HG02759 (cell line): ENCODE results near the gene RBP7.
"Not testable (repeated sequence)": the region's sequence is repeated elsewhere in the genome, so short reads cannot be mapped to it uniquely, and the experiment has no call there.

Experiments
- ATAC-seq: cut with Tn5 transposase; IDR thresholded peaks from one replicate; pipeline ENCODE4 v1.9.1; 2021; ENCODE audit warnings: mild to moderate bottlenecking, moderate library complexity; ENCODE audit not compliant: unreplicated experiment

Gene RBP7

DNA sequence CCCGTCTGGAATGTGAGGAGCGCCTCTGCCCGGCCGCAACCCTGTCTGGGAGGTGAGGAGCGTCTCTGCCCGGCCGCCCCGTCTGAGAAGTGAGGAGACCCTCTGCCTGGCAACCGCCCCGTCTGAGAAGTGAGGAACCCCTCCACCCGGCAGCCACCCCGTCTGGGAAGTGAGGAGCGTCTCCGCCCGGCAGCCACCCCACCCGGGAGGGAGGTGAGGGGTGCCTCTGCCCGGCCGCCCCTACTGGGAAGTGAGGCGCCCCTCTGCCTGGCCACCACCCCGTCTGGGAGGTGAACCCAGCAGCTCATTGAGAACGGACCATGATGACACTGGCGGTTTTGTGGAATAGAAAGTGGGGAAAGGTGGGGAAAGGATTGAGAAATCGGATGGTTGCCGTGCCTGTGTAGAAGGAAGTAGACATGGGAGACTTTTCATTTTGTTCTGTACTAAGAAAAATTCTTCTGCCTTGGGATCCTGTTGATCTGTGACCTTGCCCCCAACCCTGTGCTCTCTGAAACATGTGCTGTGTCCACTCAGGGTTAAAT lies 32.0 kb downstream of the RBP7 start:
- not testable (repeated sequence) for ATAC-seq

DNA sequence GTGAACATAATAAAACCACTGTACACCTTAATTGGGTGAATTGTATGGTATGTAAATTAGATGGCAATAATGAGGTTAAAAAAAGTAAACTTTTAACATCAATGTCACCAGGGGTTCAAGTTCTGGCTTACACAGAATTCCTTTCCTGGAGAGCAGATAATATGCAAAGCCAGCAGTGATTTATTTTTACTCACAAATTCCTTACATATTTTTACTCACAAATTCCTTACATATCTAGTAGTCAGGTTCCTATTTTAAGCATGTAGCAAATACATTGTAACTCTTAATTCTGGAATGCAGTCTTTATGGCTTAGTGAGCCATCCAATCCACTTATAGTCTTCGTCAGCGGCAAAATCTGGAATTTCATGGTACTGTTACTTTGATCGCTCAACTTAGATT lies 34.4 kb downstream of the RBP7 start:
- no peak for ATAC-seq

DNA sequence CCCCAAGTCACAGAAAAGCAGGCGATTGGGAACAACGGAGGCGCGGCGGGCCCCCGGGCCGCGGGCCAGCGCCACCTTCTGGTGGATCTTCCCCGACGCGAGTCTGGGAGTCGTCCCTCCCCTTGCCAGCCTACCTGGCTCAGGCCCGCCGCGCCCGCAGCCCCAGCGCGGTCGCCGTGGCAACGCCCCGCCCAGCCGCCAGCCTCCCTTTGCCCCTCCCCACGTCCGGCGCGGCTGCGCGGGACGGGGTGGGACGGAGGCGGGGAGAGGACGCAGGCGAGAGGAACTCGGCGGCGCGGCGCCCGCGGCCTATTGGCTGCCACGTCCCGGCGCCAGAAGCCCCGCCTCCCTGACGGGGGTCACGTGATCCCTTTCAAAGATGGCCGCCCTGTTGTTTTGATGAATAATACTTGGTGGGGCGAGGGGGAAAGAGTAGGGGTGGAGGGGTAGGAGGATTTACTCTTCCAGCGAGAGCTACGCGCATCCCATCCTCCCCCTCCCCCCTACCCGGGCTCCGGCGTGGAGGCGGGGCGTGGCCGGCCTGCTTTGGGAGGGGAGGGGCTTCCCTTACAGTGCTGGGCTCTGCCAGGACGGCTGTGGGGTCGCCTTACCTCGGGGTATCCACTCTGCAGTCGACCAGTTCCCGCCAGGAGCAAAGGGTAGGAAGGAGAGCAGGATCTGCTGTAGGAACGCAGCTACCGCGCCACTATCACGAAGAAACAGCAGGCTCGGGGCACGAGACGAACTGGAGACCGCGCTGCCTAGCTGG lies 35.7 kb downstream of the RBP7 start, which contains the start of gene UBE4B:
Gene UBE4B (plus strand): TSS at position 369 of the 769 bp plus-strand sequence. CDS start 713 bp downstream, outside the sequence.
- peak; percentile 97 for ATAC-seq

DNA sequence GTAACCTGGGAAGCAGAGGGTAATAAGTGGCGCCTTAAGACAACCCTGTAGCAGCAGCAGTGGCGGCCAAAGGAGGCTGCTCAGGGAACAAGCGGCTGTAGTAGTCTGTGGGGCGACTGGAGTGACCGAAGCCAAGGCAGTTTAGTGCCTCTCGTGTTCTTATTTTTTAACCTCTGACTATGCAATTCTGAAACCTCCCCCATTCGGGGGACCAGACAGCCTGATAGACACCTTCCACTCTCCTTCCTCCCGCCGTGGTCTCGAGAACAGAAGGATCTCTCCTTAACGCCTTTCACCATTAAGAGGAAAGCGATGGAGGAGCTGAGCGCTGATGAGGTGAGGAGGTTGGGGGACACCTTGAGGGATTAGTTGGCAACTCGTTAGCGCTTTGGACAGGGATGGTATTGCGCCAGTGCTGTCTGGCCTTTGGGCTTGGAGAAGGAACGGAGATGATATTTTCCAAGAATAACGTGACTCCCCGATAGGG lies 36.4 kb downstream of the RBP7 start:
- ATAC-seq: peak; percentile 4

DNA sequence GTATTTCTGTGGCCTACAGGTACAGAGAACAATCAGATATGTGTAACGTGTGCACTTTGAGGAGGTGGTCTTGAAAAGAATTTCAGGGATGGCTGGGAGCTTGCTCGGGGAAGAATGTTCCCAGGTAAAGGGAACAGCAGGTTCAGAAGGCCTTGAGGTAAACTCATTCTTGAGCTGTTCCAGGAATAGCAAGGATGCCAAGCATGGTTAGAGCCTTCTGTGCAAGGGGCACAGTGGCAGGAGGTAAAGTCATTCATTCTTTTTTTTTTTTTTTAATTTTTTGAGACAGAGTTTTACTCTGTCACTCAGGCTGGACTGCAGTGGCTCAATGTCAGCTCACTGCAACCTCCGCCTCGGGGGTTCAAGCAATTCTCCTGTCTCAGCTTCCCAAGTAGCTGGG lies 45.7 kb downstream of the RBP7 start:
- ATAC-seq: no peak

DNA sequence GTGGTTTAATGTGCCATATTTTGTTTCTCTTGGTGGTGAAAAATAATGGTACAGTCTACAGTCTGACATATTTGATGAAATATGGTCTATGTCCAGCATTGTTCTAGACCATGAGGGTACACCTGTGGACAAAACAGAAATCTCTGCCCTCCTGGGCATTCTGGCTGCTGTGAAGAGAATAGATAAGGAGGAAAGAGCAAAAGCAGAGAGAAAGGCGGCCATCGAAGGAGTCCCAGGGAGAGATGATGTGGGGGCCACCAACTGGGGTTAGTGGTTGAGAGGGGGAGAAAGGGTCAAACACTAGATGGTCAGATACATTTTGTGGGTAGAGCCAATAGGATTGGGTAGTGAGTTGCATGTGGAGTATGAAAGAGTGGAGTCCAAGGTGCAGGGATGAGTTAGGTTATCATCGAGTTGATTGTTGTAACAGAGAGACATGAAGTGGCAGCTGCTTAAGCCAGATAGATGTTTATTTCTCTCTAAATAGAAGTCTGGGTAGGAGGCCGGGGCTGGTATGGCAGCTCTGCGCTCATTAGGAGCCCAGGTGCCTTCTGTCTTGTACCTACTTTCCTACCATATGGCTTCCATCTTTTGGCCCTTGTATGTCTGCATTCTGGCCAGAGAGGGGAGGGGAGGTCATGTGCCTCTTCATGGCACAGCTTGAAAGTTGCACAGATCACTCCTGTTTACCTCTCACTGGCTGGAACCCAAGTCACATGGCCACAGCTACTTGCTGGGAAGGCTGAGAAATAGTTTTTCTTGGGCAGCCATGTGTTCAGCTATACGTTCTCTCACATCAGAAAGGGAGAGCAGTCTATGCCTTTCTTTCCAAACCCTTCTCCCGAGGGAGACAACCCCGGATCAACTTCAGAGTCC lies 48.7 kb downstream of the RBP7 start:
- no peak for ATAC-seq

DNA sequence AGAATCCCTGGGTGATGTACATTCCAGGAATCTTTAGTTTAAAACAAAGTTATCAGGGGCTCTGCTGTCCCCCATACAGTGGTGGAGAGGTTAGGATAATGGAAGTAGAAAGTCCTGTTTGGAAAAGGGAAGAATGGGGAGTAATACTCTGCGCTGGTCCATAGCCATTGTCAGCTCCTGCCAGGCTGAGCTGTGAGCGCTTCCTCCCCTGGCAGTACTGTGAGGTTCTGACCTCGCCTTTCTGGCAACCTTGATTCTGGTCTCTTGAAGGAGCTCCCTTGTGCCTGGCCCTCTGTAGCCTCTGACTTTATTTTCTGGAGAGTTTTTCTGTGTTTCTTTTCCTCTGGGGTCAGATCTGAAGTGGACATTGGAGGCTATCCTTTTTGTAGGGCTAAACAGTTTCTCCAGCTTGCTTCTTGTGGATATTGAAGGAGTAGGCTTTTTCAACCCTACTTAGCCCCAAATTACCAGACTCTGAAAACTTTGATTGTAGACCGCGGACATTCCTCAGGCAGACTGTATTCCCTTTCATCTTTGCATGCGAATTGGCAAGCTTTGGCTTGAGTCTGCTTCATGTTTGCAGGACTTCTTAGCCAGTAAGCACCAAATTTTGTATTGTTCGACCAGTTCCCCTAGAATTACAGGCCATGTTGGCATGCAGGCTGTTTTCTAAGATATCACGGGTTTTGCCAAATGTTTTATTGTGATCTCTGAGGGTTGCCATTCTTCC lies 49.5 kb downstream of the RBP7 start:
- no peak for ATAC-seq

DNA sequence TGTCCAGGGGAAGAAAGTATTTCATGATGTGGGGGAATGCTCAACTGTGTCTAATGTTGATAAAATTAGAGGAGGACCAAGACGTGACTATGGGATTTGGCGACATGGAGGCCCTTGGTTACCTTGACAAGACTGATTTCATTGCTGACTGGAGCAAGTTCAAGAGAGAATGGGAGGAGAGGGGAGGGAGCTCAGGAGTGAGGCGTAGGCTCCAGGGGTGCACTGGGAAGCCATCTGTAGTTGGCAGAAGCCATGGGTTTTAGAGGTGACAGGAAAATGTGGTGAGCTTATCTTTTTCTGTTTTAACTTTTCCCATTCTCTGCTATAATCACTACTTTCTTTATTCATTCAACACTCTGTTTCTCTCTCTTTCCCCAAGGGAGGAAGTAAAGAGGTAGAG lies 51.6 kb downstream of the RBP7 start:
- no peak for ATAC-seq

DNA sequence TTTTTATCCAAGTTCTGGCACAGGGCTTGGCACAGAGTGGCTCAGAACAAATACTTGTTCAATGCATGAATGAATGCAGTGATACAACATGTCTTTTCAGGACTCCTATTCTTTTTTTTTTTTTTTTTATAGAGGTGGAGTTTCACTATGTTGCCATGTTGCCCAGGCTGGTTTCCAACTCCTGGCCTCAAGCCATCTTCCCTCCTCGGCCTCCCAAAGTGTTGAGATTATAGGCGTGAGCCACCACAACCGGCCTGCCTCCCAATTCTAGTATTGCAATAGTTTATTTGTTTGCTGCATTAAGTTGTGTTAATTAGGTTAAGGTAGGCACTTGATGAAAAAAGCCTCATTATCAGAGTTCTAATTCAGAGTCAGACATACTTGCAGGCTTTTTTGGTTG lies 53.6 kb downstream of the RBP7 start:
- no peak for ATAC-seq

DNA sequence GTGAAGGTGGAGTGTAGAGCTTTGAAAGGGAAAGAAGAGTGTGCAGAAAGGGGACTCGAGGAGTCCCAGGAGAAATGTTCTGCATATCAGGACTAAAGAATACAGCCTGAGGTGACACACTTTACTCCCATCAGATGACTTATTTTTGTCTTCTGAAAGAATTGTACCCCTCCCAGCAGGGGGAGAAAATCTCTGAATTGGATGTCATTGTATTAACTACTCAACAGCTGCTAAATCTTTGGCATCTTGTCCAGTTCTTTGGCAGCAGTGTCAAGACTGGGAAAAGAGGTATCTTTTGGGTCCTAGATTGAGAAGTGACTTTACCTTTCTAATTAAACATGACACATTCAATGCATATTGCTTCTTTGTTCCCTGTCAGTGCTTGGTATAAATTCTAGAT lies 54.6 kb downstream of the RBP7 start:
- ATAC-seq: no peak

DNA sequence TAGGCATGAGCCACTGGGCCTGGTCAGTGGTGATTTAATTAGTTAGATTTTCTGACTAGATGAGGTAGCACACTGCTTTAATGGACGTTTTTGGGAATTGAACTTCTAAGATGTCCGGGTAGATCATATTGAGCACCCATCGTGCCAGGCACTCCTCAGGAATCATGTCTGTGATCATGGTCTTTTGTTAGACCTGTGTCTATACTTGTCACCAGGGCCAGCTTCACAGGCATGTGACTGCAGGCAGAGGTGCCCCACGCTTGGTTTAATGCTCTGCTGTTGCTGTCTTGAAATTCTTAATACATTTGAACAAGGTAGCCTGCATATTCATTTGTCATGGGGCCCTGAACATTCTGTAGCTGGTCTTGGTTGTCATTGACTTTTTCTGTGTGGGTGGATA lies 55.3 kb downstream of the RBP7 start:
- ATAC-seq: no peak

DNA sequence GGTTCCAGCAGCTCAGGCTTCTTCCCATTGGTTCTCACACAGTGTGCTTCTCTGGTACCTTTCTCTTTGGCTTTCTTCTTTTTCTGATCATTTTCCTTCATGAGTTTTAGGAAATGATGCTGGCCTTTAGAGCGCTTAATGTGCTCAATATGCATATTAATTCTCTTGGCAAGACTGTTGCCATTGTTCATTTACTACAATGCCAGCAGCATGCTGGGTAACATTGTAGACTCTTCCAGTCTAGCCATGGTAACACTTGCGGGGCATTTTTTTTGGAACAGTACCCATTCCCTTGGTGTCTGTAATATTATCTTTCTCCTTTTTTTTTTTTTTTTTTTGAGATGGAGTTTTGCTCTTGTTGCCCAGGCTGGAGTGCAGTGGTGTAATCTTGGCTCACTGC lies 57.4 kb downstream of the RBP7 start:
- ATAC-seq: no peak

DNA sequence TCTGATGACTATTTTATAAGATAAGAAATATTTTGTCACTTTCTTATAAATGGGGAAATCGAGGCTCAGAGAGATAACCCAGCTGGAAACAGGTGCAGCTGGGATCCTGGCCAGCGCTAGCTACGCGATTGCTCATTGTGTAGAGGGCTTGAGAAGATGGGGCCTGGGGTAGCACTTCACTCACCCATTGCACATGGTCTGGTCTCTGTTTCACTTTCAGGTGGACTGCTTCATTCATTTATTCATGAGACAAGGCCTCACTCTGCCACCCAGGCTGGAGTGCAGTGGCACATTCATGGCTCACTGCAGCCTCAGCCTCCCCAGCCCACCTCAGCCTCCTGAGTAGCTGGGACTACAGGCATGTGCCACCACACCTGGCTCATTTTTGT lies 59.6 kb downstream of the RBP7 start:
- ATAC-seq: no peak

DNA sequence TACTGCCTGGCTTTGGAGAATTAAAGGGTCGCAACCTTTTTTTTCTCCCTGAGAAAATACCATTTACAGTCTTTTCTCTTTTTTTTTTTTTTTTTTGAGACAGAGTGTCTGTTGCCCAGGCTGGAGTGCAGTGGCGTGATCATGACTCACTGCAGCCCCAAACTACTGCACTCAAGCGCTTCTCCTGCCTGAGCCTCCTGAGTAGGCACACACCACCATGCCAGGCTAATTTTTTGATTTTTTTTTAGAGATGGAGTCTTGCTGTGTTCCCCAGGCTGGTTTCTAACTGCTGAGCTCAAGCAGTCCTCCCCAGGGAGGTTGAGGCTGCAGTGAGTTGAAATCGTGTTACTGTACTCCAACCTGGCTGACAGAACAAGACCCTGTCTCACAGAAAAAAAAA lies 60.3 kb downstream of the RBP7 start:
- no peak for ATAC-seq

DNA sequence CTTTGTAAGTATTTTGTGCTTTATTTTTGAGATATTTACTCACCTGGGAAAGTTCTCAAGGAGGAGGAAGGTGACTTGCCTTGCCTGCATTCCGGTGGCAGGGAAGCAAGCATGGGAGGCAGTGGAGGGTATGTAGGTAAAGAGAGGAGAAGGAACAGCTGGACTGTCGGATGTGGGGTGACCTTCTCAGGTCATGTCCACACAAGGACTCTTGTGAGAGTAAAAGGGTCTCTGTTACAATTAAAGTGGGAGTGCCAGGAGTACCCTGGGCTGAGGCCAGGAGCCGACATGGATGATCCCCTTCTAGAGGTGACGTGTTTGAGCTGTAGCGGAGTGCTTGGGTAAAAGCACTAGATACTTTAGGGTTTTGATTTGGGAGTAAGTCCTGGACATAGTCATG lies 60.8 kb downstream of the RBP7 start:
- ATAC-seq: no peak

DNA sequence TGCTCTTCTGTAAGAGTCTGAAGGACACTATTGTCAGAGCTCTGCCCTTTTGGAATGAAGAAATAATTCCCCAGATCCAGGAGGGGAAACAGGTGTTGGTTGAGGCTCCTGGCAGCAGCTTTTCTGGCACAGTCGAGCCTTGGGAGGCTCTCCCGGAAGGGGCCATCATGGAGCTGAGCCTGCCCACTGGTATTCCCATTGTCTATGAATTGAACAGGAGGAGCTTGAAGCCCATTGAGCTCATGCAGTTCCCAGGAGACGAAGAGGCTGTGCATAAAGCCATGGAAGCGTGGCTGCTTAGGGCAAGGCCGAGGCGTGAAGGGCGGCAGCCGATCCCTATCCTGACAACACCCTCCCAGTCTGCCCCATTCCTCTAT lies 62.3 kb downstream of the RBP7 start:
- no peak for ATAC-seq

DNA sequence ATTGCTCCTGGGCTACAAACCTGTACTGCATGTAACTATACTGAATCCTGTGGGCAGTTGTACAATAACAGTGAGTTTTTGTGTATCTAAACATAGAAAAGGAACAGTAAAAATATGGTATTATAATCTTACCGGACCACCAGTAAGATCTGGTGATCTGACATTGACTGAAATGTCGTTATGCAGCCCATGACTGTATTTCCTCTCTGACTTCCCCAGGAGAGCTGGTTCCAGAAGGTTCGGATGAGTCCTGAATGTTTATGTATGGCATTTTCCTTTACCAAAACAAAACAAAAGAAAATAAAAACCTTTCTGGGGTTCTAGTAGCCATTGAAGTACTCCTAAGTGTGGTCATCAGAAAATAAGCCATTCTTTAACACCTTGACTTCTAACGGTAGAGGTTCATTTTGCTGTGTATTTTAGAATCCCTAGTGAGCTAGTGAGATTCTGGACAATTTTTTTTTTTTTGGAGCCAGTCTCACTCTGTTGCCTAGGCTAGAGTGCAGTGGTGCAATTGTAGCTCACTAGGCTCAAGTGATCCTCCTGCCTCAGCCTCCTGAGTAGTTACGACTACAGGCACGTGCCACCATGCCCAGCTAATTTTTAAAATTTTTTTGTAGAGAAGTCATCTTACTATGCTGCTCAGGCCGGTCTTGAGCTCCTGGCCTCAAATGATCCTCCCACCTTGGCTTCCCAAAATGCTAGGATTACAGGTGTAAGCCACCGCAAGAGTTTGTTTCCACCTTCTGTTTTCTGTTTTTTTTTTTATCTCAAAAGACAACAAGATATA lies 63.5 kb downstream of the RBP7 start:
- ATAC-seq: no peak

DNA sequence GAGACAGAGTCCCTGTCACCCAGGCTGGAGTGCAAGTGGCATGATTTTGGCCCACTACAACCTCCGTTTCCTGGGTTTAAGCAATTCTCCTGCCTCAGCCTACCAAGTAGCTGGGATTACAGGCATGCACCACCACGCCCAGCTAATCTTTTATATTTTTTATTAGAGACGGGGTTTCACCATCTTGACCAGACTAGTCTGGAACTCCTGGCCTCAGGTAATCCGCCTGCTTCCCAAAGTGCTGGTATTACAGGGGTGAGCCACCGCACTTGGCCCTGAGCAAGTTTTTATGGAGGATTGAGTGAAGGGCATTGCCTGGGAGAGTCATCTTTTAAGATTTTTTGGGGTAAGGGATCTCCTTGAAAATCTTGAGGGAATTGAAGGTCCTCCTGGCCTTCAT lies 64.2 kb downstream of the RBP7 start:
- ATAC-seq: no peak

DNA sequence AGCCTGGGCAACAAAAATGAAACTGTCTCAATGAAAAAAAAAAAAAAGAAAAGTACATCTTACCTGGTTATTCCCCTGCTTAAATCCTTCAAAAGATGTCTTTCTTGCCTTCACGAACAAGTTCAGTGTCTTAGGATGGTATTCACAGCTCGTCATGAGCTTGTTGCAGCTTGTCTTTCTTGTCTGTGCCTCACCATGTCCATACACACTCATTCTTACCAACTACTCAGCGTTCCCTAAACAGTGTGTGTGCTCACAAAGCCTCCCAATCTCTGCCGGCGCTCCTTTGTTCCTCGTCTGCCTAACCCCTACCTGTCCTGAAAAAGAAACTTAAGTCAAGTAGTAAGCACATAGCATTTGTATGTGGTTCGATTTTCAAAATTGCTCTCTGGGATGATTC lies 66.8 kb downstream of the RBP7 start:
- no peak for ATAC-seq
